ENCODE results near the gene CLPX. TPM values are rescaled to one million over a fixed set of nuclear protein-coding genes. Genes with fewer than 3 reads are reported as not detected.
"Not testable (repeated sequence)": the region's sequence is repeated elsewhere in the genome, so short reads cannot be mapped to it uniquely, and the experiment has no call there.

Gene CLPX
- total RNA-seq, 2 experiments from 2014 or later, result 76.7 to 77.4 TPM

DNA sequence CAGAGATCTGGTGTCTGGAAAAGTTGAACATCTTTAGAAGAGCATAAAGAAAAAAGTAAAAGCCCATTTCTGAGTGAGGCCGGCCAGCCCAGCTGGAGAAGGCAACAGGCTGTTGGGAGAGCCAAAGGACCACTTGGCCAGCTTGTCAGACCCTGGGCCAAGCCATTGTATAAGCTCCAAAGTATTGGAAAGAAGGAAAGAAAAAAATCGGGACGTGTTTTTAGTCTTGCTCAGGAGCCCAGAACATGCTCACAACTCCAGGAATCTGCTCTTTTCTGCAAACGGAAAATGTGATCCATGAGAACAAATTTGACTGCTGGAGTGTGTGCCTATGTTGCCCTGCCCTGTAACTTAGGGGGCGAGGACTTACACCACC lies 10.4 kb upstream of the CLPX start:
- Mint-ChIP-seq H3K27ac (no peak overlapping the region), H3K4me3 (no peak overlapping the region), H3K9me3 (no peaks in the 10 kb centered on the region), H3K27me3 (no peaks in the 10 kb centered on the region), H3K4me1 (ENCODE audit: low read depth) (no peaks in the 10 kb centered on the region), H3K36me3 (ENCODE audit: low read depth) (no peaks in the 10 kb centered on the region)
- intact Hi-C loops (cut with micrococcal nuclease), result no loop called here
- TF ChIP-seq, protein P1, sequence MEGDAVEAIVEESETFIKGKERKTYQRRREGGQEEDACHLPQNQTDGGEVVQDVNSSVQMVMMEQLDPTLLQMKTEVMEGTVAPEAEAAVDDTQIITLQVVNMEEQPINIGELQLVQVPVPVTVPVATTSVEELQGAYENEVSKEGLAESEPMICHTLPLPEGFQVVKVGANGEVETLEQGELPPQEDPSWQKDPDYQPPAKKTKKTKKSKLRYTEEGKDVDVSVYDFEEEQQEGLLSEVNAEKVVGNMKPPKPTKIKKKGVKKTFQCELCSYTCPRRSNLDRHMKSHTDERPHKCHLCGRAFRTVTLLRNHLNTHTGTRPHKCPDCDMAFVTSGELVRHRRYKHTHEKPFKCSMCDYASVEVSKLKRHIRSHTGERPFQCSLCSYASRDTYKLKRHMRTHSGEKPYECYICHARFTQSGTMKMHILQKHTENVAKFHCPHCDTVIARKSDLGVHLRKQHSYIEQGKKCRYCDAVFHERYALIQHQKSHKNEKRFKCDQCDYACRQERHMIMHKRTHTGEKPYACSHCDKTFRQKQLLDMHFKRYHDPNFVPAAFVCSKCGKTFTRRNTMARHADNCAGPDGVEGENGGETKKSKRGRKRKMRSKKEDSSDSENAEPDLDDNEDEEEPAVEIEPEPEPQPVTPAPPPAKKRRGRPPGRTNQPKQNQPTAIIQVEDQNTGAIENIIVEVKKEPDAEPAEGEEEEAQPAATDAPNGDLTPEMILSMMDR (IDR thresholded peaks at IDR 0.05), result no peak
- DNase-seq (no peak), ATAC-seq (no peak)
- POLR2A ChIA-PET, result interaction anchor here (0.6 to 1.5 kb wide), 3 partner anchors 10 to 108 kb away, joined by 3 read pairs; no protein-coding TSS in a partner anchor
- CTCF ChIA-PET, result interaction anchor here (1.3 to 1.7 kb wide), 2 partner anchors 10 to 88 kb away, joined by 3 read pairs; partner anchors contain the start of gene CLPX

DNA sequence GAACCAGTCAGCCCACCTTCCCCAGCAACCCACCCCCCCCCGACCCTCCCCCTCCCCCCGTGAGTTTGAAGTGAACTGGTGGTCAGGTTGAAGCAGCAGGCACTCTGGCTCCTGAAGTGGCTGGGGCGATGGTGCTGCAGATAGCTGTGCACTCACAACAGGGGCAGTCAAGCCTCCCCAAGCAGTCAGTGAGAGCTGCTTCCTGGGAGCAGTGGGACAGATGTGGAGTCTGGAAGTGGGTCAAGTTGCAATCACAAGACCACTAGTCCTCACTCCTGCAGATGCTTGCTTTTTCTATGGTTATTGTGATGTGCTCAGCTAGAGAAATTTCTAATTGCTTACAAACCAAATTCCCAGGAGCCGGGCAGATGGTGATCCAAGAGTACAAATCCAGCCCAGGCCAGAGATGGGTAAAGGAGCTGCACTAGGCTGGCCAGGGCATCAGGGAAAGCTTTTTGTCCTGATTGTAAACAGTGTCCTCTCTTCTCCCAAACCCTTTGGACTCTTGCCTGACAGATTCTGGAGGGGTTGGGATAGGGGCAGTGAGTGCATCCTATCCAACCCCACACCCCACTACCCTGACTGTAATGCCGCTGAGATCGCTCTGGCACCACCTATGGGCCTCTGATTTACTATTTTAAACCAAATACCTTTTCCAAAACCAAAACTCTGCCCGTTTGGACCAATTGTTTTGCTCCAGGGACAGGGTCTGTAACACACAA lies 9.8 kb upstream of the CLPX start:
- TF ChIP-seq, protein P1 (IDR thresholded peaks at IDR 0.05), result no peak
- ATAC-seq (no peak), DNase-seq (no peak)
- Mint-ChIP-seq H3K36me3 (ENCODE audit: low read depth) (no peaks in the 10 kb centered on the region), H3K27ac (no peak overlapping the region), H3K27me3 (no peaks in the 10 kb centered on the region), H3K9me3 (no peaks in the 10 kb centered on the region), H3K4me3 (no peak overlapping the region), H3K4me1 (ENCODE audit: low read depth) (no peaks in the 10 kb centered on the region)
- CTCF ChIA-PET, result interaction anchor here (1.0 to 2.2 kb wide), 3 partner anchors 17 to 88 kb away, joined by 3 to 6 read pairs (median 3); no protein-coding TSS in a partner anchor
- intact Hi-C loops (cut with micrococcal nuclease), result no loop called here
- POLR2A ChIA-PET, result interaction anchor here (0.7 to 1.5 kb wide), 3 partner anchors 9 to 109 kb away, joined by 3 to 4 read pairs (median 3); no protein-coding TSS in a partner anchor

DNA sequence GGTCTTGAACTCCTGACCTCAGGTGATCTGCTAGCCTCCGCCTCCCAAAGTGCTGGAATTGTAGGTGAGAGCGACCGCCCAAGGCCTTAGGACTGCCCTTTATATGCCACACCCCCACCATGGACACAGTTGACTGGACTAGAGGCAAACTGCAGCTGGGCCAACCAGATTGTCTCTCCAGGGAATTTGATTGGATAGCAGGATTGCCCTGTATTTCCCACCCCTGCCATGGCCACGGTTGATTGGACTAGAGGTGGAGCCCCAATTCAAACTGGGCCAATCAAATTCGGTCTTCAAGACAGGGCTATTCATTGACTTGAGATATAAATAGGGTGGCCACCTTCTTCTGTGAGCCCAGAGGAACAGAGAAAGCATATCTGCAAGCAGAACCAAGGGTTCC lies 6.9 kb upstream of the CLPX start:
- Mint-ChIP-seq H3K4me1 (ENCODE audit: low read depth) (no peaks in the 10 kb centered on the region), H3K9me3 (no peaks in the 10 kb centered on the region), H3K27ac (no peak overlapping the region), H3K27me3 (no peaks in the 10 kb centered on the region), H3K4me3 (no peak overlapping the region), H3K36me3 (ENCODE audit: low read depth) (no peaks in the 10 kb centered on the region)
- CTCF ChIA-PET, result interaction anchor here (1.0 kb wide), 1 partner anchor 108 kb away, joined by 3 read pairs; no protein-coding TSS in a partner anchor
- POLR2A ChIA-PET, result no interaction called here
- no peak for ATAC-seq
- TF ChIP-seq, protein P1 (IDR thresholded peaks at IDR 0.05), result no peak
- intact Hi-C loops (cut with micrococcal nuclease), result no loop called here
- no peak for DNase-seq

DNA sequence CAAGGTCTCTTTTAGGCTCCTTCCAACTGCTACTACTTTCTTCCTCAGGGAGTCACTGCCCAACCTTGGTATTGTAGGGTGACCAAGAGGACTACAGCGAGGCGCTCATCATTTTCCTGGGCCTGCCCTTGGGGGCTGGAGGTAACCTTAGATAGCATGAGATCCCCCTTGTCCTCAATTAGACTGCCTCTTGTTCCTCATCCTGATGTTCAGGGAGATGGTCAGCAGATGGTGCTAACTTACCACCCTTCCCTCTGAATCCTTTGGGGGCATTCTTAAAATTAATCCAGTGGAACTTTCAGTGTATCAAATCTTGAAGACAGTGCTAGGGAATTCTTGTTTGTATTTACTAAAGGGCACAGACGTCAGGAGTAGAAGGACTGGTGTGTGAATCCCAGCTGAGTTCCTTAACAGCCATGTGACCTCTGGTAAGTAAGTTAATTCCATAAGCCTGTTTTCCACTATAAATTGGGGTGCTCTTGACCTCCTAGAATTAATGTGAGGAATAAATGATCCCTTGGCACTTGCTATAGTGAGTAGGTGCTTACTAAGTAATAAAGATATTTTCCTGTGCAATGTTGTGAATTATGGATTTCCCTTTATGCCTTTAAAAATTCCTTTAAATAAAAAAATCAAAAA lies 4.1 kb upstream of the CLPX start:
- DNase-seq (peak; percentile 58), ATAC-seq (no peak)
- Mint-ChIP-seq H3K9me3 (no peaks in the 10 kb centered on the region), H3K27ac (no peak overlapping the region), H3K36me3 (ENCODE audit: low read depth) (peaks cover 1% of the 10 kb centered on the region), H3K4me3 (no peak overlapping the region), H3K27me3 (no peaks in the 10 kb centered on the region), H3K4me1 (ENCODE audit: low read depth) (peaks cover 5% of the 10 kb centered on the region)
- TF ChIP-seq, protein P1 (IDR thresholded peaks at IDR 0.05), result peak; percentile 67
- intact Hi-C loops (cut with micrococcal nuclease), result loop anchor here (2.0 kb wide), 1 partner anchor 108 kb away; the partner anchor contains the start of gene RNU5A-1
- POLR2A ChIA-PET, result interaction anchor here (0.6 to 1.0 kb wide), 2 partner anchors 109 to 115 kb away, joined by 4 to 5 read pairs; partner anchors contain the start of gene RNU5B-1
- CTCF ChIA-PET, result interaction anchor here (0.6 to 1.0 kb wide), 4 partner anchors 58 to 111 kb away, joined by 3 to 5 read pairs (median 4); partner anchors contain the start of gene PARP16

DNA sequence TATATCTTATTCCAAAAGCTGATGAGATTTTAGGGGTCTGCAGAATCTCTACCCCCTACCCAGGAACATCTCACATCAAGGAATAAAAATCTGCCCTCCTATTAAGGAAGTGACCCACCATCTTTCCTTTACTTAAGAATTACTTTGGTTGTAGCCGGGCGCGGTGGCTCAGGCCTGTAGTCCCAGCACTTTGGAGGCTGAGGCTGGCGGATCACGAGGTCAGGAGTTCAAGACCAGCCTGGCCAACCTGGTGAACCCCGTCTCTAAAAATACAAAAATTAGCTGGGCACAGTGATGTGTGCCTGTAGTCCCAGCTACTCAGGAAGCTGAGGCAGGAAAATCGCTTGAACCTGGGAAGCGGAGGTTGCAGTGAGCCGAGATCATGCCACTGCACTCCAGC lies 3.3 kb upstream of the CLPX start:
- ATAC-seq; H3K27me3 Mint-ChIP-seq; H3K27ac Mint-ChIP-seq; H3K4me1 Mint-ChIP-seq (ENCODE audit: low read depth); DNase-seq; H3K4me3 Mint-ChIP-seq; H3K9me3 Mint-ChIP-seq; H3K36me3 Mint-ChIP-seq (ENCODE audit: low read depth): not testable (repeated sequence)
- intact Hi-C loops (cut with micrococcal nuclease), result loop anchor here (2.0 kb wide), 1 partner anchor 108 kb away; the partner anchor contains the start of gene RNU5A-1
- ChIA-PET POLR2A (interaction anchor here (0.6 to 1.0 kb wide), 2 partner anchors 109 to 116 kb away, joined by 4 to 5 read pairs; partner anchors contain the start of gene RNU5B-1), CTCF (interaction anchor here (5.0 kb wide), 1 partner anchor 110 kb away, joined by 42 read pairs; no protein-coding TSS in a partner anchor)

Data from activated CD8-positive, alpha-beta T cell treated with anti-CD3 and anti-CD28 coated beads for 36 hours (primary cell).